K562 (cell line): ENCODE results near the gene C11orf54. TPM values are rescaled to one million over a fixed set of nuclear protein-coding genes. Genes with fewer than 3 reads are reported as not detected.

ENCODE experiments used
- FOXA1 ChIP-seq: fragments of 450-650 bp; IDR thresholded peaks from 2 replicates; pipeline ENCODE4 v1.6.1; 2016; ENCODE audit warnings: mild to moderate bottlenecking, borderline replicate concordance
- HBP1 ChIP-seq: fragments of 450-650 bp; formaldehyde crosslinking; IDR thresholded peaks from 2 replicates; pipeline ENCODE4 v1.4.0; 2022; ENCODE audit warnings: missing genetic modification characterization
- HCFC1 ChIP-seq: IDR thresholded peaks from 2 replicates; pipeline ENCODE4 v1.6.1; 2012; ENCODE audit warnings: low read depth, low read length, improper control_type of control experiment
- MAX ChIP-seq: sonication (generic); formaldehyde crosslinking; IDR thresholded peaks from 2 replicates; pipeline ENCODE4 v1.9.0; 2022; ENCODE audit warnings: mild to moderate bottlenecking, missing genetic modification reagents
- MLLT1 ChIP-seq, 2 experiments: fragments of 450-650 bp; IDR thresholded peaks; 2 replicates each; pipeline ENCODE4 v1.6.1; 2016
- POLR3G ChIP-seq: IDR thresholded peaks from 2 replicates; pipeline ENCODE4 v1.6.1; 2011; ENCODE audit not compliant: insufficient read length, insufficient replicate concordance; ENCODE audit errors: extremely low read depth
- TEAD4 ChIP-seq, 2 experiments: sonication (generic) in 1 of 2; formaldehyde crosslinking in 1 of 2; IDR thresholded peaks; 2 replicates each; pipeline versions ENCODE4 v1.6.1 to v1.8.0; 2012 to 2022; ENCODE audit warnings: borderline replicate concordance in 1 of 2, inconsistent platforms in 1 of 2, low read length in 1 of 2, mild to moderate bottlenecking in 1 of 2, missing genetic modification reagents in 1 of 2
- TOE1 ChIP-seq, 2 experiments: fragments of 450-650 bp in 1 of 2; sonication (generic) in 1 of 2; formaldehyde crosslinking in 1 of 2; IDR thresholded peaks; 2 replicates each; pipeline versions ENCODE4 v1.7.1 to v1.8.0; 2016 to 2022; ENCODE audit warnings: borderline replicate concordance in 2 of 2, mild to moderate bottlenecking in 2 of 2, antibody characterized with exemption in 1 of 2, inconsistent platforms in 1 of 2, low read depth in 1 of 2, missing genetic modification reagents in 1 of 2, moderate library complexity in 1 of 2
- ZBTB17 ChIP-seq: fragments of 450-650 bp; formaldehyde crosslinking; IDR thresholded peaks from 2 replicates; pipeline ENCODE4 v1.4.0; 2020; ENCODE audit warnings: mild to moderate bottlenecking
- ZBTB9 ChIP-seq: fragments of 450-650 bp; formaldehyde crosslinking; IDR thresholded peaks from 2 replicates; pipeline ENCODE4 v1.4.0; 2020; ENCODE audit warnings: mild to moderate bottlenecking, moderate library complexity
- ZNF3 ChIP-seq: fragments of 250-450 bp; sonication (Bioruptor Pico); IDR thresholded peaks from 2 replicates; pipeline ENCODE4 v1.5.0; 2021; ENCODE audit warnings: mild to moderate bottlenecking, moderate library complexity
- ZNF696 ChIP-seq: fragments of 250-450 bp; sonication (Bioruptor Pico); conservative IDR thresholded peaks from 2 replicates; pipeline ENCODE4 v1.4.0; 2020; ENCODE audit warnings: mild to moderate bottlenecking, moderate library complexity
- polyA plus RNA-seq, 8 experiments: library from polyadenylated mRNA; depleted of rRNA in 4 of 8; stranded (reverse) in 5 of 8; unstranded in 3 of 8; fragments of >200 nt; fragmentation: Nextera tagmentation in 2 of 8; fragmentation: Illumina TruSeq in 1 of 8; extraction: Ambion mirVana in 2 of 8; extraction: Trizol in 1 of 8; gene quantifications; 2 replicates each; pipeline versions ENCODE4 v1.2.1 to v1.2.3, GENCODE V29; 2011 to 2014; ENCODE audit warnings: inconsistent platforms in 1 of 8, missing spikeins in 1 of 8
- total RNA-seq, 7 experiments: library from RNA; depleted of rRNA in 6 of 7; stranded (reverse); fragments of >200 nt in 6 of 7; fragmentation: Illumina TruSeq in 2 of 7; extraction: Trizol in 2 of 7; gene quantifications; 2 replicates each; pipeline versions ENCODE4 v1.2.1 to v1.2.3, GENCODE V29; 2011 to 2021; ENCODE audit warnings: low replicate concordance in 1 of 7

C11orf54 gene
- total and polyA plus RNA-seq, 9 of the 15 experiments (the other 6 are each of a cell fraction or from before 2014, with no cell fraction given), result 13.4 to 33.0 (median 23.1) TPM

- TF ChIP-seq MLLT1 (IDR thresholded peaks at IDR 0.05) (0 out of 4 replicates have a peak, but pooled peaks of 1 of the 2 experiments have one; percentile 14), TOE1 (IDR thresholded peaks at IDR 0.05; ENCODE audit: borderline replicate concordance) (no peak), TOE1 (CRISPR knock-in tag; IDR thresholded peaks at IDR 0.05; ENCODE audit: borderline replicate concordance, low read depth) (0 out of 2 replicates have a peak, but pooled peaks have one; percentile 16), ZBTB9 (CRISPR knock-in tag) (peak; percentile 72), HCFC1 (peak; percentile 58), HBP1 (no peak), POLR3G (no peak), ZBTB17 (peak; percentile 55; the same call in 1 of the 2 replicates), MAX (CRISPR knock-in tag) (peak; percentile 33; the same call in 1 of the 2 replicates), TEAD4 (IDR thresholded peaks at IDR 0.05; ENCODE audit: low read length) (no peak), TEAD4 (CRISPR knock-in tag; IDR thresholded peaks at IDR 0.05; ENCODE audit: borderline replicate concordance) (no peak), FOXA1 (no peak), ZNF3 (CRISPR knock-in tag) (no peak), ZNF696 (CRISPR knock-in tag) (no peak)
Observed at GRCh38 chr11:93784145-93784934, 42.9 kb downstream of the C11orf54 start, which contains the start of gene MED17 (continued).
